Measurements from ENCODE around the gene SYCP3. TPM values are rescaled to one million over a fixed set of nuclear protein-coding genes. Genes with fewer than 3 reads are reported as not detected.

SYCP3 gene
- total and polyA plus RNA-seq, 2 of the 8 experiments (the other 6 are each of a cell fraction or from before 2014, with no cell fraction given) = 0.02 to 0.07 TPM

DNA sequence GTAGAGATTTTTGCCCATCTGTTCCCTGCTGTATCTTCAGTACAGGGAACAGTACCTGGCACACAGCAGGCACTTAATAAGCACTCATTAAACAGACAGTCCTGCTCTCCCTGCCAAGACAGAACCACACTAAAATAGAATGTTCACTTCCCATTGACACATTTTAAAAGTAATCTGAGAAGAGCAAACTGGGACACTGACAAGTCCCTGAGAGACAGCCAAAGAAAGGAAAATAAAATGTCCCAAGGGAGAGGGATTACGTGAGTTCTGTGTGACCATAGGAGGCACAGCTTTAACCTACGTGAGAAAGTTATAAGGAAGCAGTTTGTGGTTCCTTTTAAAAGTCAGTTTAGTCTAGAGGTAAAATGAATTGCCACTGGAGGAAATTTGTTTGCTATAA, 43.9 kb upstream of the SYCP3 start (continued):
- TF ChIP-seq PHF8 (conservative IDR thresholded peaks at IDR 0.05; ENCODE audit: low read depth, low read length) (no peak), EGR1 (IDR thresholded peaks at IDR 0.05; ENCODE audit: borderline replicate concordance, low read depth, low read length) (no peak)

Data from H1 (cell line).